DND-41 (cell line): ENCODE results near the gene HHIPL2.

Source experiments
- ATAC-seq: fragments of 200-7000 bp; cut with Tn5 transposase; 3 replicates; pipeline ENCODE4 v1.9.1; 2021; ENCODE audit warnings: low read depth; ENCODE audit not compliant: insufficient read depth
- DNase-seq: peaks from one replicate; pipeline ENCODE4 v3.0.0-alpha.2; 2020
- H2AFZ ChIP-seq: 2 replicates; pipeline ENCODE4 v1.6.0; 2012; ENCODE audit warnings: low read depth, low read length
- H3K27ac ChIP-seq: 2 replicates; pipeline ENCODE4 v1.5.1; 2012; ENCODE audit warnings: low read length, inconsistent platforms
- H3K27me3 ChIP-seq: fragments of 200-600 bp; sonication (generic); 2 replicates; pipeline ENCODE4 v1.6.0; 2012; ENCODE audit warnings: low read length, mild to moderate bottlenecking, inconsistent platforms; ENCODE audit not compliant: insufficient read depth, poor library complexity
- H3K36me3 ChIP-seq: 2 replicates; pipeline ENCODE4 v1.5.1; 2012; ENCODE audit warnings: low read length, inconsistent platforms; ENCODE audit not compliant: insufficient read depth
- H3K4me1 ChIP-seq: 2 replicates; pipeline ENCODE4 v1.5.1; 2012; ENCODE audit warnings: mild to moderate bottlenecking, low read length; ENCODE audit not compliant: insufficient read depth
- H3K4me2 ChIP-seq: 2 replicates; pipeline ENCODE4 v1.6.0; 2012; ENCODE audit warnings: mild to moderate bottlenecking, moderate library complexity, low read length, inconsistent platforms; ENCODE audit not compliant: insufficient read depth
- H3K4me3 ChIP-seq, 2 experiments: fragments of 200-600 bp in 1 of 2; shearing (Covaris generic) in 1 of 2; 2 replicates each; pipeline ENCODE4 v1.5.1; 2012 to 2016; ENCODE audit warnings: inconsistent platforms in 2 of 2, low read length in 2 of 2, mild to moderate bottlenecking in 2 of 2, low read depth in 1 of 2, moderate library complexity in 1 of 2
- H3K79me2 ChIP-seq: 2 replicates; pipeline ENCODE4 v1.6.0; 2012; ENCODE audit warnings: low read length, inconsistent platforms; ENCODE audit not compliant: insufficient read depth
- H3K9ac ChIP-seq: 2 replicates; pipeline ENCODE4 v1.6.0; 2012; ENCODE audit warnings: low read depth, mild to moderate bottlenecking, inconsistent platforms, low read length, moderate library complexity
- H3K9me3 ChIP-seq: 2 replicates; pipeline ENCODE4 v1.5.1; 2012; ENCODE audit warnings: low read length, moderate library complexity, mild to moderate bottlenecking, inconsistent platforms; ENCODE audit not compliant: insufficient read depth, severe bottlenecking
- H4K20me1 ChIP-seq: 2 replicates; pipeline ENCODE4 v1.6.0; 2012; ENCODE audit warnings: low read length; ENCODE audit not compliant: insufficient read depth
- EZH2 ChIP-seq: IDR thresholded peaks from 3 replicates; pipeline ENCODE4 v1.6.1; 2012; ENCODE audit warnings: borderline replicate concordance, low read depth, mild to moderate bottlenecking, moderate library complexity, low read length, inconsistent platforms; ENCODE audit not compliant: severe bottlenecking
- TF ChIP-seq, protein P1 (sequence below): IDR thresholded peaks from 2 replicates; pipeline ENCODE4 v1.5.1; 2012; ENCODE audit warnings: borderline replicate concordance, low read length, moderate library complexity, mild to moderate bottlenecking; ENCODE audit not compliant: poor library complexity, severe bottlenecking; ENCODE audit errors: extremely low read depth

The HHIPL2 gene

DNA sequence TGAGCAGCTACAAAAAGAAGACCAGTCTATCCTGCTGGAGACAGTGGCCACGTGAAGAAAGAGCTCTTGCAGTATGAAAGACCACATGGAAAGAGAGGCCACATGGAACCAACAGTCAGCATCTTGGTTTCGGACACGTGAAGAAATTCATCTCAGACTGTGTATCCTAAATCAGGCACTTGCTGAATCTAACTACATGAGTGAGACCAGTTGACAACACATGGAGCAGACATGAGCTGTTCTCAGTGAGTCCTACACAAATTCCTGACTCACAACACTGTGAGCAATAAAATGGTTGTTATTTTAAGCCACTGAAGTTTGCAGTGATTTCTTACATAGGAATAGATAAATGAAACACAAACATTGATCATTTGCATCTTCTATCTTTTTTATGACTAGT lies 44.3 kb upstream of the HHIPL2 start:
- Histone ChIP-seq H2AFZ (no peak overlapping the region), H4K20me1 (no peaks in the 10 kb centered on the region), H3K27me3 (no peaks in the 10 kb centered on the region), H3K79me2 (peaks cover 25% of the 10 kb centered on the region), H3K9me3 (no peaks in the 10 kb centered on the region), H3K4me2 (no peak overlapping the region), H3K4me1 (peaks cover 29% of the 10 kb centered on the region), H3K27ac (no peak overlapping the region), H3K4me3 (no peak overlapping the region), H3K9ac (no peak overlapping the region), H3K36me3 (peaks cover 7% of the 10 kb centered on the region; the same call in 1 of the 2 replicates)
- DNase-seq (no peak), ATAC-seq (no peak)
- TF ChIP-seq, protein P1, sequence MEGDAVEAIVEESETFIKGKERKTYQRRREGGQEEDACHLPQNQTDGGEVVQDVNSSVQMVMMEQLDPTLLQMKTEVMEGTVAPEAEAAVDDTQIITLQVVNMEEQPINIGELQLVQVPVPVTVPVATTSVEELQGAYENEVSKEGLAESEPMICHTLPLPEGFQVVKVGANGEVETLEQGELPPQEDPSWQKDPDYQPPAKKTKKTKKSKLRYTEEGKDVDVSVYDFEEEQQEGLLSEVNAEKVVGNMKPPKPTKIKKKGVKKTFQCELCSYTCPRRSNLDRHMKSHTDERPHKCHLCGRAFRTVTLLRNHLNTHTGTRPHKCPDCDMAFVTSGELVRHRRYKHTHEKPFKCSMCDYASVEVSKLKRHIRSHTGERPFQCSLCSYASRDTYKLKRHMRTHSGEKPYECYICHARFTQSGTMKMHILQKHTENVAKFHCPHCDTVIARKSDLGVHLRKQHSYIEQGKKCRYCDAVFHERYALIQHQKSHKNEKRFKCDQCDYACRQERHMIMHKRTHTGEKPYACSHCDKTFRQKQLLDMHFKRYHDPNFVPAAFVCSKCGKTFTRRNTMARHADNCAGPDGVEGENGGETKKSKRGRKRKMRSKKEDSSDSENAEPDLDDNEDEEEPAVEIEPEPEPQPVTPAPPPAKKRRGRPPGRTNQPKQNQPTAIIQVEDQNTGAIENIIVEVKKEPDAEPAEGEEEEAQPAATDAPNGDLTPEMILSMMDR: no peak
- no peak for TF ChIP-seq EZH2

- Histone ChIP-seq H3K79me2 (peaks cover 41% of the 10 kb centered on the region), H3K4me2 (peak within 1 kb of the TSS; percentile 77), H3K27me3 (no peaks in the 10 kb centered on the region), H3K36me3 (peaks cover 19% of the 10 kb centered on the region; the same call in 1 of the 2 replicates), H3K9me3 (no peaks in the 10 kb centered on the region), H3K4me3 (peak within 1 kb of the TSS; percentile 58 to 76), H3K4me1 (peaks cover 42% of the 10 kb centered on the region), H3K27ac (peak within 1 kb of the TSS; percentile 83), H2AFZ (peak within 1 kb of the TSS; percentile 90), H3K9ac (peak within 1 kb of the TSS; percentile 66), H4K20me1 (no peaks in the 10 kb centered on the region)
- peak; percentile 88 for DNase-seq
- no peak for TF ChIP-seq EZH2
- TF ChIP-seq, protein P1: no peak
- peak; percentile 99 for ATAC-seq
Observed at GRCh38 chr1:222589462-222590302, 41.8 kb upstream of the HHIPL2 start, which contains the start of gene TAF1A. TAF1A (minus strand) TSS chr1:222589933.

- Histone ChIP-seq H2AFZ (no peak overlapping the region), H3K9ac (0 out of 2 replicates have a peak overlapping the region, but pooled peaks have one; percentile 66), H3K9me3 (no peaks in the 10 kb centered on the region), H3K4me2 (peak overlapping the region; percentile 77; the same call in 1 of the 2 replicates), H4K20me1 (no peaks in the 10 kb centered on the region), H3K79me2 (peaks cover 44% of the 10 kb centered on the region), H3K4me1 (peaks cover 42% of the 10 kb centered on the region), H3K36me3 (peaks cover 30% of the 10 kb centered on the region), H3K4me3 (peak overlapping the region; percentile 58 to 76; a peak in 2 of 4 replicates), H3K27me3 (no peaks in the 10 kb centered on the region), H3K27ac (no peak overlapping the region)
- no peak for DNase-seq
- ATAC-seq: no peak
- no peak for TF ChIP-seq EZH2
- TF ChIP-seq, protein P1: no peak
Observed at GRCh38 chr1:222588135-222588534, 40.2 kb upstream of the HHIPL2 start.
